Hindlimb muscle (tissue), 1 donor: ENCODE measurements around the gene HOMER3. TPM values are rescaled to one million over a fixed set of nuclear protein-coding genes. Genes with fewer than 3 reads are reported as not detected.
"Not testable (repeated sequence)": the region's sequence is repeated elsewhere in the genome, so short reads cannot be mapped to it uniquely, and the experiment has no call there.

Experiments used
- DNase-seq: peaks from one replicate; pipeline ENCODE4 v3.0.0-alpha.2; 2013
- polyA plus RNA-seq: library from polyadenylated mRNA; unstranded; fragments of 120-200 nt; gene quantifications from one replicate; pipeline ENCODE4 v1.2.1, GENCODE V29; 2013; ENCODE audit not compliant: insufficient read length

Gene HOMER3
- polyA plus RNA-seq, 1 donor = 80.1 TPM

DNA sequence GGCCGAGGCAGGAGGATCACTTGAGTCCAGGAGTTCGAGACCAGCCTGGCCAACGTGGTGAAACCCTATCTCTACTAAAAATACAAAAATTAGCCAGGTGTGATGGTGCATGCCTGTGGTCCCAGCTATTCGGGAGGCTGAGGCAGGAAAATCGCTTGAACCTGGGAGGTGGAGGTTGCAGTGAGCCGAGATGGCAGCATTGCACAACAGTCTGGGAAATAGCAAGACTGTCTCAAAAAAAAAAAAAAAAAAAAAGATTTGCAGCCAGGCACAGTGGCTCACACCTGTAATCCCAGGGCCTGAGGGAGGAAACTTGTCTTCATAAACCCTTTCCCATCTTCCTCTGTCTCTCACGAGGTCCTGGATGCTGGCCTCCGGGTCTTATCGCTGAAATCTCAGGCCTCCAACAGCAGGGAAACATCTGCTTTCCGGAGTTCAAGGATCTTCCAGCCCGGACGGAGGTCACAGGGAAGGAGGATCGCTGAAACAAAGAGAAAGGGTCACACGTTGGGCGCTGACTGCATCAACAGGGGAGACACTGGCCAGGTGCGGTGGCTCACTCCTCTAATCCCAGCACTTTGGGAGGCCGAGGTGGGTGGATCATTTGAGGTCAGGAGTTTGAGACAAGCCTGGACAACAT, 11.5 kb upstream of the HOMER3 start:
- not testable (repeated sequence) for DNase-seq

DNA sequence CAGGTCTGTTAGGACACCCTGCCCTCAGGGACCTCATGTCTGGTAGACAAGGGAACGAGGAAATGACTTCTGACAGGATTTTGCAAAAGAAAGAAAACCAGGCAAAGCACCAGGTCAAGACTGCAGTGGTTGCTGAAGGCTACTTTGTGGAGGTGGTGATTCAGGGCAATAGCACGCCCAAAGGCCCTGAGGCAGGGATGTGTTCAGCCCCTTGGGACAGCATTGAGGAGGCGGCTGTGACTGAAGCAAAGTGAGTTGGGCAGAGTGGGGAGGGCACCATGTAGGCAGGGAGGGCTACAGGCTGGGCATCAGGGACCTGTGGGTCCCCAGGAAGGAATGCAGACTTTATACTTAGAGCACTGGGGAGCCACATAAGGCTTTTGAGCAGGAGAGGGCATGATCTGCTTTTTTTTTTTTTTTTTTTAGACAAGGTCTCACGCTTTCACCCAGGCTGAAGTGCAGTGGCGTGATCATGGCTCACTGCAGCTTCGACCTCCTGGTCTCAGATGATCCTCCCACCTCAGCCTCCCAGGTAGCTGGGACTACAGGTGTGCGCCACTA, 10.8 kb upstream of the HOMER3 start:
- DNase-seq = no peak

DNA sequence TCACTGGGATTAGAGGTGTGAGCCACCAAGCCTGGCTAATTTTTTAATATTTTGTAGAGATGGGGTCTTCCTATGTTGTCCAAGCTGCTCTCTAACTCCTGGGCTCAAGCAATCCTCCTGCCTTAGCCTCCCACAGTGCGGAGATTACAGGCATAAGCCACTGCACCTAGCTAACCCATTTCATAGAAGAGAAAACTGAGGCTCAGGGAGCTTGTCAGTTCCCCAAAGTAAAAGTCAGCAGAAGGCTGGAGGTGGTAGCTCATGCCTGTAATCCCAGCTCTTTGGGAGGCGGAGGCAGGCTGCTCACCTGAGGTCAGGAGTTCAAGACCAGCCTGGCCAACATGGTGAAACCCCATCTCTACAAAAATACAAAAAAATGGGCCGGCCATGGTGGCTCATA, 8.8 kb upstream of the HOMER3 start:
- no peak for DNase-seq

DNA sequence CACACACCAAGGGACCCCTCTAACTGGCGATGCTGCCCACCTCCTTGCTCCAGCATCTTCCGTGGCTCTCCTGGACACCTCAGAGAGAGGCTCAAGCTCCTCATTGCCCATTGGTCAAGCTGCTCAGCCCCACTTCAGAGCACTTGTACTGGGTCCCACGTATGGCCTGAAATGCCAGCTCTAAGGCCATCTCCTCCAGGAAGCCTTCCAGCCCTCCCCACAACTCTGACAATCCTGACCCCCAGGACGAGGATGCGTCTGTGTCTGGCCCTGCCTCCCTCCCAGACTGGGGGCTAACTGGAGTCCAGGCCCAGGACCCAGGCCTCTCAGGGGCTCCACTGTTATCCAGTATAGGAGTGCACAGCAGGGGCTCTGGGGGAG, 7.9 kb upstream of the HOMER3 start:
- no peak for DNase-seq

DNA sequence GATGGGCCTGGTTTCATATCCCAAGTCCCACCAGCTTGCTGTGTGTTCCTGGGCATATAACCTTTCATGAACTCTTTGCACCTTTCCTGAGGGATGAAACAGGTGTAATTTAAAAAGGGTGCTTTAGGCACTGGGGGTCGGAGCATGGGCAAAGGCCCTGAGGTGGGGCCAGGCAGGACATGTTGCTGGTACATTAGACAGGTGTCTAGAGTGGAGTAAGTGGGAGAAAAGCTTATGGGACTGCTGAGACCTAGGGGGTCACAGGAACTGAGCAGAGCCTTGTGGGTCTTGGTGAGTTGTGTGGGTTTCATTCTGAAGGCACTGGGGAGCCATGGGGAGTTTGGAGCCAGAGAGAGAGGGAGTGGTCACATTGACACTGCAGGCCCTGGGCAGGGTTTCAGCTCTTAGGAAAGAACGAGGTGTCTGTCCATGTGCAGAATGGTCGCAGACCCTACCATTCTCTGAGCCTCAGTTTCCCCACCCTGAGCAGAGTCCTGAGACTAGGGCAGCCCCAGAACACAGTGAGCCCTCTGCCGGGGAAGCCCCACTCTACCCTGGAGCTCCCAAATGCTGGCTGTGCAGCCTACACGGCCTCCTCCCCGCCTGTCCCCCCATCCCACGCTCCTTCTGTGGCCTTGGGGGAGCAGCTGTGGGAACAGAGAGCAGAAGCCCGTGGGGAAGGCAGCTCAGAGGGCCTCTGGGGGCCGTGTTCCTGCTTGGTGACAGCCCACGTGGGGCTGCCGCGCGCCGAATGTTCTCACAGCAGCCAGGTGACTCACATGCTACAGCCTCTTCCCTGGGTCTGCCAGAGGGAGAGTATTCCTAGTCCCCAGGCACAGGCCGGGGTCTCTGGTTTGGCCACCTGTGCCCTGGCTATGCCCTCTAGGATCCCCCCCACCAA, 7.3 kb upstream of the HOMER3 start:
- DNase-seq = no peak

DNA sequence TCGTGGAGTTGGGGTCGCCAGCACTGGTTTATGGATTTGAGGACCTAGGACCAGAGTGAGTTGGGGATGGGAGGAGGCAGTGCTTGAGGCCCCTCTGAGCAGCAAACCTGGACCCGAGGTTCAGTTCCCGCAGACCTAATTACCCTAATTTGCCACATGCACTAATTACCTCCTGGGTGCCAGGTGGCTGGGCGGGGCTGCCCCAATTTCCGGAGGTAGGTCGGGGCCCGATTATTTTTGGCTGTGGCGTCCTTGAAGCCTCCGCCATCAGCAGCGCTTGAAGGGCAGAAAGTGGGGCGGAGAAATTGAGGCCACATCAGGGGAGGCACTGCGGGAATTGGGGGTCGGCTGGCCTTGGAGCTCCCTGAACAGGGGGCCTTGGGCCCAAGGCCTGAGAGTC, 5.9 kb upstream of the HOMER3 start:
- no peak for DNase-seq

DNA sequence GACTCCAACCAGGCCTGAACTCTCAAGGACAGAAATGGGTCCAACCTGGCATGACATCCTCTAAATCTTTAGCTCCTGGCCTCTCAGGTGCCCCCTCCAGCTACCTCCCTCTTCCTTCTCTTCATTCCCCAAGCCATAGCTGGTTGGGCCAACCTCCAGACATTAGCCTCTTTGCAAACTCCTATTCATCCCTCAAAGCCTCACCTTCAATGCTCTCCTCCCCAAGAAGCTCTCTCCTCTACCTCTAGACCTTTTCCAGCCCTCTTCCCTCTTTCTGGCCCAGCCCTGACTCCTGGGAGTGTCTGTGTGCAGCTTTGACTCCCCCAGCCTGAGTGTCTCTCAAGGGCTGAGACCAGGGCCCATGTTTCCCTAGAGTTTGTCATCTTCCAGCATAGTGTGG, 5.3 kb upstream of the HOMER3 start:
- no peak for DNase-seq

DNA sequence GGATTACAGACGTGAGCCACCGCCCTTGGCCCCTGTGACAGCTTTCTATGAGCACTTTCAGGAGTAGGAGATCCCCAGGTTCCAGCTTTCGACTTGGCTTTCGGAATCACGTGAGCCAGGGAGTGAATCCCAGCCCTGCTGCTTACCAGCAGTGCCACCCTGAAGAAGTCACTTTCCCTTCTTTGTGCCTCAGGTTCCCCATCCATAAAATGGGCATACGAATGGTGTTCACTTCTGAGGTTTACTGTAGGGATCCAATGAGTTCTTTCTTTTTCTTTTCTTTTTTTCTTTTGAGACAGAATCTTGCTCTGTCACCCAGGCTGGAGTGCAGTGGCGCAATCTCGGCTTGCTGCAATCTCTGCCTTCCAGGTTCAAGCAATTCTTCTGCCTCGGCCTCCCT, 4.3 kb upstream of the HOMER3 start:
- no peak for DNase-seq

DNA sequence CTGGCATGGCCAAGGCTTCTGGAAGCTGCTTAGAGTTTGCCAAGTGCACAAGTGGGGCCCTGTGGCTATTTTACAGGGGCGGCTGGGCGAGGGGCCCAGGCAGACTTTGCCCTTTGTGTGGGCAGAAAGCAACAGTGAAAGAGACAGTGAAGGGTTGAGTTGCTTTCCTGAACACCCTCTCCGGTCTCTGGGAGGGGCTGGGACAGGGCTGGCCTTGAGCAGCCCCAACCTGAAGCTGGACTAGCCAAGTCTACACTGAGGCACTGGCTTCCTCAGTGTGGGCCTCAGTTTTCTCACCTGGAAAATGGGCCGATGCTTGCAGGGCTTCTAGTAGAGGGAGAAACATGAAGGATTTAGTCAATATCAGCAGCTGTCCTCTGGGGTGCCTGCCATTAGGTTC, 2.4 kb upstream of the HOMER3 start:
- no peak for DNase-seq

DNA sequence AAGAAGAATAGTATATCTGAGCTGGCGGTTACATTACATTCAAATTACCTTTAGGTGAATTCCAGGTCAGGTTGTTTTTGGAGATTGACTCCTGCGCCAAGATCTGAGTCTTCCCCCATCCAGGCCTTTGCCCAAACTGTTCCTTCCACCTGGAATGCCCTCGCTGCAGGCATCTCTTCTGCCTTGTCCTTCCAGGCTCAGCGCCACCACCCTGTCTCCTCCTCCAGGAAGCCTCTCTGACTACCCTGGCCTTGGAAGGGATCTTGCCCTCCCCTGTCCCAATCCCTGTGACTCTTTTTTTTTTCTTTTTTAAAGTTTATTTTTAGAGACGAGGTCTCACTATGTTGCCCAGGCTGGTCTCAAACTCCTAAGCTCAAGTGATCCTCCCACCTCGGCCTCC, 1.7 kb upstream of the HOMER3 start:
- DNase-seq = no peak

DNA sequence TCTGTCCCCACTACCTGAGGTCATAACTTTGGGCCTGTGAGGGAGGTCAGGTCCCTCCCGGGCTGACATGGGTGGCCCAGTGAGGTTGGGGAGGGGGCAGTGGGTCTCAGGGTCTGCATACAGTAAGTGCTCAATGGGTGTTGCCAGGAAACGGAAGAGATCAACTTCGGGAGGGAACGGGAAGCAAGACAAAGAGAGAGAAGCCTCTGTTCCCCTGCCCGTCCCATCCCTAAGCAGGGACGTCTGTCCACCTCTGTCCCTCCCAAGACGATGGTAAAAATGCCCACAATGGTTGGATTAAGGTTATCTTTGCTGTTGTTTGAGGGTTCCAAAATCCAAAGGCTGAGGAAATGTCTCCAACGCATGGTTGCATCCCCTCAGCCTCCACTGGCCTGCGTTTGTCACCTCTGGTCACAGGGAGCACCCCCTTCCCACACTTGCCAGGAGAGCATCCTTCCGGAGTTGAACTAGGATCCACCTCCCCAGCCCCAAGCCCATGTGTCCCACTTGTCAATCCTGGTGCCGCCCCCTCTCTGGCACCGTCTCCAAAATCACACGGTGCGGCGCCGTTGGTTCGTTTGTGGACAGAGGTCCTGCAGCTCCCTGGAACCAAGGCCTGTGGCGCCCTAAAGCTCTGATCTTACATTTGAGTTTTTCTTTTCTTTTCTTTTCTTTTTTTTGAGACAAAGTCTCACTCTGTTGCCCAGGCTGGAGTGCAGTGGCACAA, 774 bp upstream of the HOMER3 start:
- no peak for DNase-seq

DNA sequence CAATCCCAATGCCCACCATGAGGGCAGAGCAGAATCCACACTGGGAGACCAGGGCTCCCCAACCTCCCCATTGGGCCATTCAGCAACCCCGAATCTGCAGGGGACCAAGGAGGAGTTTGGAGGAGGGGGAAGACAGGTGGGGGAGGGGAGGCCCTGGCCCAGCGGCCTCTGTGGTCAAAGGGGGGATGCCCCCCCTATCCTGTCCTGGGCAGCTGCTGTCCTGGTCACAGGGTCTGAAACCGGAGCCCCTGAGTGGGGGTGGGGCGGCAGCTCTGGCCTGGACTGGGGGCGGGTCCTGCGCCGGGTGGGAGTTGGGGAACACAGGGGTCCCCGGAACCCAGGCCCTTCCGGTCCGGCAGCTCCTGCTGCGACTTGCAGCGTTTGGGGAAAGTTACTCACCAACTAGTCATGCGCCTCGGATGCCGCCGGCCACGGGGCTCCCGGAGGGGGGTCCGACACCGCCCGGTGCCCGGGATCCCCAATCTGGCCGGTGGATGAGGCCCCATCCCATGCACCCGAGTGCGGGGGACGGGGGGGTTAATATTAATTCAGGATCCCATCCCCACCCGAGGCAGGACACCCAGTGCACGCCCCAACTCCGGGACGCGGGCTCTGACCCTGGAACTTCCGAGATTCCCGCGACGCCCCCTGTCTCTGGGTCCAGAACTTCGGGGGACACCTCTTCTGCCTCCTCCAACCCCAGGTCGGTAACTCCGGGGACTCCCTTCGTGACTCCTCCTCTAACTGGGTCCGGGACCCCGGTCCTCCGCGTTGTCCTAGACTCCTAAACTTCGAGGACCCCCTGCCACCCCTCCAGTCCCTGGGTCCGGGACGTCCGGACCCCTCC, 872 bp downstream of the HOMER3 start:
- peak; percentile 66 for DNase-seq

DNA sequence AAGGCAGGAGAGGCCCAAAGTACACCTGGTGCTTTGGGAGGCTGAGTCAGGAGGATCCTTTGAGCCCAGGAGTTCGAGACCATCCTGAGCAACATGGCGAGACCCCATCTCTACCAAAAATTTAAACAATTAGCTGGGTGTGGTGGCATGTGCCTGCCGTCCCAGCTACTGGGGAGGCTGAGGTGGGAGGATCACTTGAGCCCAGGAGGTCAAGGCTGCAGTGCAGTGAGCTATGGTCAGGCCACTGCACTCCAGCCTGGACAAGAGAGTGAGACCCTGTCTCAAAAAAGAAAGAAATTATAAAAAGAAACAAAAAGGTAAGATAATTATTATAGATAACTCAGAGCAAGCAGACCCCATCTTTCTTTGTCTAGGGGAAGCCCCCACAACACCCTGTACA, 1.9 kb downstream of the HOMER3 start:
- DNase-seq = no peak

DNA sequence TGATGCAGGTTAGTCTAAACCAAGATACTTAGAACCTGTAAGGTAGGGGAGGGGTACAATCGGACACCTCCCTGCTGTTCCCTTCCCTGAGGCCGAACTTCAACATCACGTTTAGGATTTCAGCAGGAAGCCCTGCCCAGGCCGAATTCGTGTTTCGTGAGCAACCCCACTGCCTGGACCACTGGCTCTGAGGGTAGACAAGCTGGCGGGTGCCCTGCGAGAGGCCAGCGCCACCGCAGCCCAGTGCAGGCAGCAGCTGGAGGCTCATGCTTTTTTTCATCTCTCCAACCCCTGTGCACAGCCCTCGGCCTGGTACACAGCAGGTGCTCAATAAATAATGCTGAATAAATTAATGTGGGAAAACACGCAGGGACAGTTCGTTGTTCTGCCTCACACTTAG, 7.7 kb downstream of the HOMER3 start:
- DNase-seq = no peak

DNA sequence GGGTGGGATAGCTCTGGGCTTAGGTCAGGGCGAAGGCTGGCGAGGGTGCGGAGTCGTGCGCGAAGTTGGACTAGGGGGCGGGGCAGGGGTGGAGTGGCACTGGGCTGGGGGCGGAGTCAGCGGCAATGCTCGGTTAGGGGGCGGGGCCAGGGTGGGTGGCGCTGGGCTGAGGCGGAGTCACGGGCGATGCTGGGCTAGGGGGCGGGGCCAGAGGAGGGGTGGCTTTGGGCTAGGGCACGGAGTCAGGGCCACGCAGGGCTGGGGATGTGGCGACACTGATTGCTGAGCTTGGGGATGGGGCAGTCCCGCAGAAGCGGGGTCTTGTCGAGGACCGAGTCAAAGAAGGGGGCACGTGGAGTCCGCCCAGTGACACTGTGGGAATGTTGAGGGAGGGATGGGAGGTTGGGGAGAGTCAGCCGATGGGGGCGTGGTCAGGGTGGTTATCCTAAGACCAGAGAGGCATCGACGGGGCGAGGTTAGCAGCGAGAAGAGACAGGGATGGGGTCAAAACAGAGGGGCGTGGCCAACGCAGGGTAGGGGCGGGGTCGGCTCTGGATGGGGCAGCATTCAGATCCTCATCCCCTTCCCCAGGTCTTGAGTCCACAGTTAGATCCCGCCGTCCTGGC, 8.7 kb downstream of the HOMER3 start:
- peak; percentile 42 for DNase-seq

DNA sequence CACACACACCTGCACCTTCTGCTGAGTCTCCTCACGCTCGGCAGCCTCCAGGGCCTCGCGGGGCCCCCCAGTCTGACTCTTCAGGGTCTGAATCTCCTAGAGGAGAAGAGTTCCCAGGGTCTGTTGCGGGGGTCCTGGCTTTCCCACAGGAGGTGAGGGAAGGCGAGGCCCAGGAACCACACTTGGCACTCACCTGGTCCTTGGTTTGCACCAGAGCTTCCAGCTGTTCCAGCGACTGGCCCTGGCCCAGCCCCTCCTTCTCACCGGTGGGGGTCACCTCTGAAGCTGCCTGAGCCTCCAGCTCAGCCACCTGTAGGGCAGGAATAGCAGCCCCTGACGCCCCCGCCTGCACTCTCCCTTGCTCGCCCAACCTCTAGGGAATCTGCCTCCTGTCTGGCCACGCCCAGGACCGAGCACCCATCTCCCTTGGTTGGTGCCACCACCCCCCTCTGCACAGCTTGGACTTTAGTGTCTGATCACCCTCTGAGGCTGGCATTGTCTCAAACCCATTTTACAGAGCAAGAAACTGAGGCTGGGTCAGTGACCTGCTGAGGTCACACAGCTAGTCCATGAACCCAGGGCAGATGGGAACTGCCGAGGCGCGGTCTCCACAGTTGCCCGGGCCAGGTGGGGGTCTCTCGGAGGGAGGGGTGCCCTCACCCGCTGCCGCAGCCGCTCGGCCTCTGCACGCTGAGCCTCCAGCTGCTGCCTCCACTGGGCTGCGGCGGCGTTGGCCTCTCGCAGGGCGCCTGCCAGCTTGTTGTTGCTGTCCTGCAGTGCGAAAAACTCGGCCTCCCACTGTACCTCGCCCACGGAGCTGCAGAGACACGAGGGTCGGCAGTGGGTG, 9.5 kb downstream of the HOMER3 start:
- no peak for DNase-seq

DNA sequence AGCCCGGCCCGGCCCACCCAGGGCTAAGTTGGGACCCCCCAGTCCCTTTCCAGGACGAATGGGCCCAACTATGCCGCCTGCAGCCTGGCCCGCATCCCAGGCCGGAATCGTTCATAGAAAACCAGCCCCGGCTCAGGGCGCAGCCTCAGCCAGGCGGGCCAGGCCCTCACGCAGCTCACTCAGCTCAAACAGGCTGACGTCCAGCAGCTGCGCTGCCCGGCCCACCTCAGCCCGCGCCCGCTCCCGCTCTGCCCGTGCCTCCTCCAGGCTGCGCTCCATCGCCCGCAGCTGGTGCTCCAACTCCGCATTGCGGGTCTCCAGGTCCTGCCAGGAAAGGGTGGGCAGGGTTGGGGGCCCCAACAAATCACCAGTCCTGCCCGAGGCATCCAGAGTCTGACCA, 11.7 kb downstream of the HOMER3 start:
- DNase-seq = no peak

DNA sequence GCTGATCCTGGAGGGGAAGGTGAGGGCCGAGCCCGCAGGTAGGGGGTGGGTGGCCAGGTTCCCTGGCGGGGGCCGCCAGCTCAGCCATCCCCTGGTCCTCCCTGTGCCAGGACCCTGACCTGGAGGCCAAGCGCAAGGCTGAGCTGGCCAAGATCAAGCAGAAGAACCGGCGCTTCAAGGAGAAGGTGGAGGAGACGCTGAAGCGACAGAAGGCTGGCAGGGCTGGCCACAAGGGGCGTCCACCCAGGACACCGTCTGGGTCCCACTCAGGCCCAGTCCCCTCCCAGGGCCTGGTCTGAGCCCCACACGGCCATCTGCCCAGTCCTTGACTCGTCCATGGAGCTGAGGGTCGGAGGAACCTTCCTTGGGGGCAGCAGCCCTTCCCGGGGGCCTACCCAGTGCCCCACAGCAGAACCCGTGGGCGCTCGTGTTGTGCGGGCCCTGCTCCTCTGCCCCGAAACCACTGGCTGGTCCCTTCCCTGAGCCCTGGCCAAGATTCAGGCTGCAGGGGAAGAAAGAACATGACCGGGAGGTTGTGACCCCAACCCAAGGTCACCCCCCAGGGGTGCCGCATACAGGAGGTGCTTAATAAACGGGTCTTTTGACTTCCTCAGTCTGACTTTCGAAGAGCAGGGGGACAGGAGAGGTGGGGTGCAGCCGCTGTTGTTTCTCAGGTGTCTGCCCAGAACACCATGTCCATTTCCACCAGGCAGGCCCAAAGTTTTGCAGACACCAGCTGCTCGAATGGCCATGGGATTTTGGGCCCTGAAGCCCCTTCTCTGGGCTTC, 12.8 kb downstream of the HOMER3 start:
- DNase-seq = no peak

DNA sequence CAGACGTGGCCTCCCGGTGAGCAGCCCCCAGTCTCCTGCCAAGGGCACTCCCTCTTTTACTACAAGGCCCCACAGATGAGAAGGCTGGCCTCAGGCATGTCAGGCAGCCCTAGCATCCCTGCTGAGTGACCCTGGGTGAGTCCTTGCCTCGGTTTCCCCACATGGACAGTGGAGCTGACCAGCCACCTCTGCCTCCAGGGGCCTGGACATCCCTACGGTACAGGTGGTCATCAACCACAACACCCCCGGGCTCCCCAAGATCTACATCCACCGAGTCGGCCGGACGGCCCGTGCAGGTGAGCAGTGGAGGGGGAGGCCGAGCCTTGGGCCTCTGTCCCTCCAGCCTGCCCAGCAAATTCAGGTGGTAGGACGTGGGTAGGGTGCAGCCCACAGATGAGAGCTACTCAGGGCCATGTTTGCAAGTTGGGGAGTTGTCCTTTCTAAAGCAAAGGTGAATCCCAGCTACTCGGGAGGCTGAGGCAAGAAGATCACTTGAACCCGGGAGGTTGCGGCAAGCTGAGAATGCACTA, 16.3 kb downstream of the HOMER3 start:
- no peak for DNase-seq
